Measurements from ENCODE around the gene SPINK14. TPM values are rescaled to one million over a fixed set of nuclear protein-coding genes. Genes with fewer than 3 reads are reported as not detected.
A peak's percentile ranks its signal among the peaks of the same experiment; 100 is the strongest.

Gene SPINK14
- total RNA-seq, 1 experiment from 2014 or later, result not detected

- Histone ChIP-seq H3K4me1 (ENCODE audit: insufficient read depth, low read length) (peaks cover 8% of the 10 kb centered on the region; the same call in 1 of the 2 replicates), H3K9ac (ENCODE audit: low read length) (no peak overlapping the region), H3K36me3 (ENCODE audit: low read depth, low read length) (no peaks in the 10 kb centered on the region), H3K27ac (ENCODE audit: low read length) (no peak overlapping the region), H3K4me2 (ENCODE audit: low read length) (no peak overlapping the region), H3K9me2 (replicated peaks; ENCODE audit: low read length) (no peaks in the 10 kb centered on the region), H3F3A (ENCODE audit: low read length, unreplicated experiment) (no peaks in the 10 kb centered on the region), H3K79me2 (ENCODE audit: low read length) (no peaks in the 10 kb centered on the region), H3K27me3 (ENCODE audit: low read length) (no peaks in the 10 kb centered on the region), H2AFZ (ENCODE audit: low read length) (no peak overlapping the region), H3K9me3 (ENCODE audit: low read length) (no peaks in the 10 kb centered on the region), H3K4me3 (ENCODE audit: low read length) (no peak overlapping the region), H4K20me1 (ENCODE audit: low read length) (no peaks in the 10 kb centered on the region)
- ATAC-seq (no peak), DNase-seq (no peak)
- no TSS peak for BruUV-seq (replicated peaks)
- POLR2A ChIA-PET (ENCODE audit: unreplicated experiment), result no interaction called here
- intact Hi-C loops (cut with micrococcal nuclease), result no loop called here
- no peak for TF ChIP-seq EZH2phosphoT487 (IDR thresholded peaks at IDR 0.05; ENCODE audit: borderline replicate concordance, low read length)
- TF ChIP-seq, protein P1, sequence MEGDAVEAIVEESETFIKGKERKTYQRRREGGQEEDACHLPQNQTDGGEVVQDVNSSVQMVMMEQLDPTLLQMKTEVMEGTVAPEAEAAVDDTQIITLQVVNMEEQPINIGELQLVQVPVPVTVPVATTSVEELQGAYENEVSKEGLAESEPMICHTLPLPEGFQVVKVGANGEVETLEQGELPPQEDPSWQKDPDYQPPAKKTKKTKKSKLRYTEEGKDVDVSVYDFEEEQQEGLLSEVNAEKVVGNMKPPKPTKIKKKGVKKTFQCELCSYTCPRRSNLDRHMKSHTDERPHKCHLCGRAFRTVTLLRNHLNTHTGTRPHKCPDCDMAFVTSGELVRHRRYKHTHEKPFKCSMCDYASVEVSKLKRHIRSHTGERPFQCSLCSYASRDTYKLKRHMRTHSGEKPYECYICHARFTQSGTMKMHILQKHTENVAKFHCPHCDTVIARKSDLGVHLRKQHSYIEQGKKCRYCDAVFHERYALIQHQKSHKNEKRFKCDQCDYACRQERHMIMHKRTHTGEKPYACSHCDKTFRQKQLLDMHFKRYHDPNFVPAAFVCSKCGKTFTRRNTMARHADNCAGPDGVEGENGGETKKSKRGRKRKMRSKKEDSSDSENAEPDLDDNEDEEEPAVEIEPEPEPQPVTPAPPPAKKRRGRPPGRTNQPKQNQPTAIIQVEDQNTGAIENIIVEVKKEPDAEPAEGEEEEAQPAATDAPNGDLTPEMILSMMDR (conservative IDR thresholded peaks at IDR 0.05; ENCODE audit: low read depth, low read length), result no peak
- no peak for TF ChIP-seq EZH2 (IDR thresholded peaks at IDR 0.05; ENCODE audit: low read length, unreplicated experiment)
- CTCF ChIA-PET, result no interaction called here
Measured at GRCh38 chr5:148201151-148201550, 32.8 kb downstream of the SPINK14 start.

GRCh38 chr5:148202531-148203203 is 34.3 kb downstream of the SPINK14 start, which contains the start of gene SPINK6:
Gene SPINK6, plus strand, starts transcription at chr5:148203042. Its CDS starts 55 bp downstream, at chr5:148203097.
- DNase-seq (peak; percentile 91), ATAC-seq (peak; percentile 100)
- POLR2A ChIA-PET (ENCODE audit: unreplicated experiment), result interaction anchor here (0.6 to 0.7 kb wide), 2 partner anchors 21 to 23 kb away, joined by 3 to 21 read pairs; no protein-coding TSS in a partner anchor
- no TSS peak for BruUV-seq (replicated peaks)
- H3K9ac ChIP-seq (ENCODE audit: low read length), result no peak within 1 kb of the TSS
- CTCF ChIA-PET, result interaction anchor here (0.6 to 0.7 kb wide), 2 partner anchors 44 to 57 kb away, joined by 3 to 6 read pairs; no protein-coding TSS in a partner anchor
- no peaks in the 10 kb centered on the region for H3K79me2 ChIP-seq (ENCODE audit: low read length)
- no peaks in the 10 kb centered on the region for H3K27me3 ChIP-seq (ENCODE audit: low read length)
- 0 out of 2 replicates have a peak within 1 kb of the TSS, but pooled peaks have one; percentile 5 for H3K4me2 ChIP-seq (ENCODE audit: low read length)
- H3K9me3 ChIP-seq (ENCODE audit: low read length), result no peaks in the 10 kb centered on the region
- no peak within 1 kb of the TSS for H2AFZ ChIP-seq (ENCODE audit: low read length)
- intact Hi-C loops (cut with micrococcal nuclease), result no loop called here
- no peak within 1 kb of the TSS for H3K4me3 ChIP-seq (ENCODE audit: low read length)
- no peaks in the 10 kb centered on the region for H3F3A ChIP-seq (ENCODE audit: low read length, unreplicated experiment)
- TF ChIP-seq, protein P1 (conservative IDR thresholded peaks at IDR 0.05; ENCODE audit: low read depth, low read length), result no peak
- TF ChIP-seq EZH2phosphoT487 (IDR thresholded peaks at IDR 0.05; ENCODE audit: borderline replicate concordance, low read length) (no peak), EZH2 (IDR thresholded peaks at IDR 0.05; ENCODE audit: low read length, unreplicated experiment) (no peak)
- no peaks in the 10 kb centered on the region for H4K20me1 ChIP-seq (ENCODE audit: low read length)
- H3K36me3 ChIP-seq (ENCODE audit: low read depth, low read length), result no peaks in the 10 kb centered on the region
- H3K4me1 ChIP-seq (ENCODE audit: insufficient read depth, low read length), result peaks cover 8% of the 10 kb centered on the region; the same call in 1 of the 2 replicates
- H3K27ac ChIP-seq (ENCODE audit: low read length), result no peak within 1 kb of the TSS
- H3K9me2 ChIP-seq (replicated peaks; ENCODE audit: low read length), result no peaks in the 10 kb centered on the region

Data from PC-3 (cell line).